ENCODE data around the gene SLC22A12. TPM values are rescaled to one million over a fixed set of nuclear protein-coding genes. Genes with fewer than 3 reads are reported as not detected.

Gene SLC22A12
- total RNA-seq, 2 donors from 2014 or later, result not detected

- no peak overlapping the region for H3K4me3 ChIP-seq (ENCODE audit: low read length)
- TF ChIP-seq CTCF (conservative IDR thresholded peaks at IDR 0.05), result no peak
- 92 to 95% methylated on average over 3 of the region's 3 CpGs for WGBS, 2 experiments (ENCODE audit: insufficient coverage in 1 of 2, insufficient read length in 1 of 2)
- Mint-ChIP-seq H3K4me1 (peaks cover 12% of the 10 kb centered on the region), H3K27me3 (ENCODE audit: insufficient read depth) (peaks cover 7% of the 10 kb centered on the region), H3K27ac (no peak overlapping the region), H3K9me3 (no peaks in the 10 kb centered on the region), H3K4me3 (no peak overlapping the region), H3K36me3 (ENCODE audit: low read depth) (no peaks in the 10 kb centered on the region)
- H3K4me1 ChIP-seq (ENCODE audit: control insufficient read depth, insufficient read depth, low read length), result no peaks in the 10 kb centered on the region
- H3K27ac ChIP-seq (ENCODE audit: low read depth, low read length), result no peak overlapping the region
- H3K9me3 ChIP-seq (ENCODE audit: control insufficient read depth, low read length), result no peaks in the 10 kb centered on the region
- H3K36me3 ChIP-seq (ENCODE audit: control insufficient read depth, insufficient read depth, low read length), result no peaks in the 10 kb centered on the region
- no peak overlapping the region for H3K9ac ChIP-seq (ENCODE audit: extremely low read depth, low read length, poor library complexity, severe bottlenecking)
- no peak for DNase-seq
- no peaks in the 10 kb centered on the region for H3K27me3 ChIP-seq (ENCODE audit: control insufficient read depth, insufficient read depth, low read length, poor library complexity, severe bottlenecking)
Observed at GRCh38 chr11:64610596-64610995, 19.6 kb downstream of the SLC22A12 start.

- no peak overlapping the region for H3K4me3 ChIP-seq (ENCODE audit: low read length)
- H3K27me3 Mint-ChIP-seq (ENCODE audit: insufficient read depth), result peaks cover 5% of the 10 kb centered on the region
- no peaks in the 10 kb centered on the region for H3K27me3 ChIP-seq (ENCODE audit: control insufficient read depth, insufficient read depth, low read length, poor library complexity, severe bottlenecking)
- no peaks in the 10 kb centered on the region for H3K4me1 ChIP-seq (ENCODE audit: control insufficient read depth, insufficient read depth, low read length)
- H3K27ac Mint-ChIP-seq, result no peak overlapping the region
- no peak for TF ChIP-seq CTCF (conservative IDR thresholded peaks at IDR 0.05)
- H3K4me1 Mint-ChIP-seq, result peaks cover 12% of the 10 kb centered on the region
- no peaks in the 10 kb centered on the region for H3K9me3 ChIP-seq (ENCODE audit: control insufficient read depth, low read length)
- H3K27ac ChIP-seq (ENCODE audit: low read depth, low read length), result no peak overlapping the region
- H3K36me3 ChIP-seq (ENCODE audit: control insufficient read depth, insufficient read depth, low read length), result no peaks in the 10 kb centered on the region
- H3K36me3 Mint-ChIP-seq (ENCODE audit: low read depth), result no peaks in the 10 kb centered on the region
- WGBS, 2 experiments (ENCODE audit: insufficient coverage in 1 of 2, insufficient read length in 1 of 2), result 100% methylated on average over 2 of the region's 2 CpGs; no CpG with 5 or more reads in 1 of the 2 experiments
- DNase-seq, result no peak
- H3K9ac ChIP-seq (ENCODE audit: extremely low read depth, low read length, poor library complexity, severe bottlenecking), result no peak overlapping the region
- no peaks in the 10 kb centered on the region for H3K9me3 Mint-ChIP-seq
- H3K4me3 Mint-ChIP-seq, result no peak overlapping the region
Observed at GRCh38 chr11:64611176-64611575, 20.2 kb downstream of the SLC22A12 start.

- Histone ChIP-seq H3K4me1 (ENCODE audit: control insufficient read depth, insufficient read depth, low read length) (no peaks in the 10 kb centered on the region), H3K27me3 (ENCODE audit: control insufficient read depth, insufficient read depth, low read length, poor library complexity, severe bottlenecking) (no peaks in the 10 kb centered on the region), H3K4me3 (ENCODE audit: low read length) (no peak overlapping the region), H3K9ac (ENCODE audit: extremely low read depth, low read length, poor library complexity, severe bottlenecking) (no peak overlapping the region), H3K9me3 (ENCODE audit: control insufficient read depth, low read length) (no peaks in the 10 kb centered on the region), H3K27ac (ENCODE audit: low read depth, low read length) (no peak overlapping the region), H3K36me3 (ENCODE audit: control insufficient read depth, insufficient read depth, low read length) (no peaks in the 10 kb centered on the region)
- Mint-ChIP-seq H3K9me3 (no peaks in the 10 kb centered on the region), H3K36me3 (ENCODE audit: low read depth) (no peaks in the 10 kb centered on the region), H3K4me3 (no peak overlapping the region), H3K27me3 (ENCODE audit: insufficient read depth) (peaks cover 5% of the 10 kb centered on the region), H3K4me1 (peaks cover 12% of the 10 kb centered on the region), H3K27ac (no peak overlapping the region)
- DNase-seq, result no peak
- TF ChIP-seq CTCF (conservative IDR thresholded peaks at IDR 0.05), result no peak
- WGBS, 2 experiments (ENCODE audit: insufficient coverage in 1 of 2, insufficient read length in 1 of 2), result 90 to 100% methylated on average over 6 to 11 of the region's 11 CpGs
Observed at GRCh38 chr11:64611869-64612646, 21.0 kb downstream of the SLC22A12 start.

Measured in endodermal cell (in vitro differentiated cells).